B cell (primary cell): ENCODE measurements around the gene PRPSAP1. TPM values are rescaled to one million over a fixed set of nuclear protein-coding genes. Genes with fewer than 3 reads are reported as not detected.

Source experiments
- ATAC-seq: fragments of 200-7000 bp; cut with Tn5 transposase; one replicate; pipeline ENCODE4 v1.10.0; 2021; ENCODE audit warnings: low read depth, mild to moderate bottlenecking, moderate number of reproducible peaks, moderate library complexity
- CTCF ChIA-PET: fragments of 350-600 bp; sonication (Branson Sonifier 250); formaldehyde crosslinking; loops from one replicate; lab custom pipeline; 2021; ENCODE audit warnings: antibody characterized with exemption, inconsistent platforms; lab: Charles Lee
- POLR2A ChIA-PET: fragments of 350-600 bp; sonication (Branson Sonifier 250); formaldehyde crosslinking; loops from one replicate; lab custom pipeline; 2021; ENCODE audit warnings: antibody characterized with exemption; lab: Charles Lee
- DNase-seq: peaks from one replicate; pipeline ENCODE4 v3.0.0; 2013
- H2AFZ ChIP-seq: 2 replicates; pipeline ENCODE4 v1.6.1; 2012; ENCODE audit warnings: mild to moderate bottlenecking, low read depth, low read length; ENCODE audit not compliant: insufficient read depth, poor library complexity, severe bottlenecking
- H3K27ac ChIP-seq, 2 donors: 1 replicate in 1 of 2; 2 replicates in 1 of 2; pipeline ENCODE4 v1.5.1; 2012 to 2013; ENCODE audit warnings: low read length in 2 of 2, mild to moderate bottlenecking in 2 of 2, moderate library complexity in 1 of 2
- H3K27me3 ChIP-seq, 4 experiments: fragments of 200-600 bp in 1 of 4; sonication (generic) in 1 of 4; replicated peaks in 1 of 4; 1 replicate in 2 of 4; 2 replicates in 2 of 4; pipeline versions ENCODE4 v1.6.1 to v1.7.0; 2013 to 2016; ENCODE audit warnings: low read length in 3 of 4, mild to moderate bottlenecking in 2 of 4, mixed read lengths in 1 of 4, moderate library complexity in 1 of 4; ENCODE audit not compliant: insufficient read depth in 4 of 4, control insufficient read depth in 3 of 4; ENCODE audit errors: control extremely low read depth in 1 of 4
- H3K36me3 ChIP-seq, 2 experiments: replicated peaks in 1 of 2; 1 replicate in 1 of 2; 2 replicates in 1 of 2; pipeline versions ENCODE4 v1.6.1 to v1.7.1; 2013; ENCODE audit warnings: low read length in 1 of 2; ENCODE audit not compliant: insufficient read depth in 2 of 2, control insufficient read depth in 1 of 2; ENCODE audit errors: control extremely low read depth in 1 of 2, extremely low read depth in 1 of 2
- H3K4me1 ChIP-seq, 2 donors: fragments of 200-600 bp in 1 of 2; sonication (generic) in 1 of 2; 1 replicate in 1 of 2; 2 replicates in 1 of 2; pipeline versions ENCODE4 v1.5.1 to v1.6.1; 2013 to 2017; ENCODE audit warnings: low read length in 2 of 2; ENCODE audit not compliant: control insufficient read depth in 2 of 2, insufficient read depth in 2 of 2
- H3K4me2 ChIP-seq: replicated peaks from 2 replicates; pipeline ENCODE3; 2012; ENCODE audit warnings: mild to moderate bottlenecking, low read depth, low read length; ENCODE audit not compliant: poor library complexity, severe bottlenecking
- H3K4me3 ChIP-seq, 5 experiments: fragments of 200-600 bp in 1 of 5; sonication (generic) in 1 of 5; 1 replicate in 3 of 5; 2 replicates in 2 of 5; pipeline versions ENCODE4 v1.5.1 to v1.7.0; 2011 to 2016; ENCODE audit warnings: low read length in 4 of 5, mild to moderate bottlenecking in 4 of 5, low read depth in 2 of 5, control low read depth in 1 of 5, moderate library complexity in 1 of 5; ENCODE audit not compliant: insufficient read depth in 1 of 5; ENCODE audit errors: control extremely low read depth in 1 of 5, extremely low read depth in 1 of 5
- H3K79me2 ChIP-seq: fragments of 200-600 bp; sonication (generic); one replicate; pipeline ENCODE4 v1.6.0; 2016; ENCODE audit warnings: low read length; ENCODE audit not compliant: control insufficient read depth, insufficient read depth
- H3K9ac ChIP-seq: fragments of 200-600 bp; sonication (generic); 2 replicates; pipeline ENCODE4 v1.6.1; 2017; ENCODE audit warnings: mild to moderate bottlenecking, low read length, moderate library complexity
- H3K9me3 ChIP-seq, 3 donors: one replicate each; pipeline versions ENCODE4 v1.6.1 to v1.7.1; 2013; ENCODE audit warnings: low read length in 2 of 3; ENCODE audit not compliant: control insufficient read depth in 2 of 3, insufficient read depth in 1 of 3; ENCODE audit errors: control extremely low read depth in 1 of 3
- H4K20me1 ChIP-seq: 2 replicates; pipeline ENCODE4 v1.6.0; 2012; ENCODE audit warnings: mild to moderate bottlenecking, low read length; ENCODE audit not compliant: insufficient read depth, control insufficient read depth, poor library complexity, severe bottlenecking
- H3K27ac Mint-ChIP-seq: one replicate; pipeline ENCODE4 v1.8.0; 2021; ENCODE audit warnings: mixed read lengths
- H3K27me3 Mint-ChIP-seq: one replicate; pipeline ENCODE4 v1.8.0; 2021; ENCODE audit warnings: mixed read lengths
- H3K4me1 Mint-ChIP-seq: one replicate; pipeline ENCODE4 v1.8.0; 2021; ENCODE audit warnings: mixed read lengths
- H3K4me3 Mint-ChIP-seq: one replicate; pipeline ENCODE4 v1.8.0; 2021; ENCODE audit warnings: mixed read lengths
- H3K9me3 Mint-ChIP-seq: one replicate; pipeline ENCODE4 v1.8.0; 2022; ENCODE audit warnings: mixed read lengths; ENCODE audit not compliant: insufficient read depth
- EZH2 ChIP-seq: IDR thresholded peaks from 2 replicates; pipeline ENCODE4 v1.6.1; 2012; ENCODE audit warnings: borderline replicate concordance, low read depth, mild to moderate bottlenecking, moderate library complexity, low read length; ENCODE audit not compliant: insufficient read depth, poor library complexity, severe bottlenecking
- WGBS: methylation state at CpG from one replicate; pipeline ENCODE4 v1.1.5; 2013; ENCODE audit warnings: missing lambda C conversion rate; ENCODE audit not compliant: insufficient coverage; 5-methylcytosine and 5-hydroxymethylcytosine counted together
- intact Hi-C: fragments of 100-400 bp; cut with micrococcal nuclease; formaldehyde crosslinking; loops from one replicate; pipeline ENCODE4 v1.10.0; 2022
- polyA plus RNA-seq: library from polyadenylated mRNA; depleted of rRNA; stranded (reverse); fragments of >200 nt; gene quantifications from 2 replicates; pipeline ENCODE4 v1.2.3, GENCODE V29; 2012
- total RNA-seq, 2 donors: library from RNA; stranded (reverse); fragments of 120-200 nt in 1 of 2; gene quantifications; 1 replicate in 1 of 2; 2 replicates in 1 of 2; pipeline versions ENCODE4 v1.2.3 to v1.2.4, GENCODE V29; 2013 to 2022
- TF ChIP-seq, protein P1 (sequence below): fragments of 200-600 bp; IDR thresholded peaks from one replicate; pipeline ENCODE4 v1.8.0; 2022; ENCODE audit warnings: antibody characterized with exemption, mild to moderate bottlenecking

The PRPSAP1 gene
- total and polyA plus RNA-seq, 2 donors (not counting 1 experiment from before 2014, with no cell fraction given), result 45.5 to 61.4 TPM

DNA sequence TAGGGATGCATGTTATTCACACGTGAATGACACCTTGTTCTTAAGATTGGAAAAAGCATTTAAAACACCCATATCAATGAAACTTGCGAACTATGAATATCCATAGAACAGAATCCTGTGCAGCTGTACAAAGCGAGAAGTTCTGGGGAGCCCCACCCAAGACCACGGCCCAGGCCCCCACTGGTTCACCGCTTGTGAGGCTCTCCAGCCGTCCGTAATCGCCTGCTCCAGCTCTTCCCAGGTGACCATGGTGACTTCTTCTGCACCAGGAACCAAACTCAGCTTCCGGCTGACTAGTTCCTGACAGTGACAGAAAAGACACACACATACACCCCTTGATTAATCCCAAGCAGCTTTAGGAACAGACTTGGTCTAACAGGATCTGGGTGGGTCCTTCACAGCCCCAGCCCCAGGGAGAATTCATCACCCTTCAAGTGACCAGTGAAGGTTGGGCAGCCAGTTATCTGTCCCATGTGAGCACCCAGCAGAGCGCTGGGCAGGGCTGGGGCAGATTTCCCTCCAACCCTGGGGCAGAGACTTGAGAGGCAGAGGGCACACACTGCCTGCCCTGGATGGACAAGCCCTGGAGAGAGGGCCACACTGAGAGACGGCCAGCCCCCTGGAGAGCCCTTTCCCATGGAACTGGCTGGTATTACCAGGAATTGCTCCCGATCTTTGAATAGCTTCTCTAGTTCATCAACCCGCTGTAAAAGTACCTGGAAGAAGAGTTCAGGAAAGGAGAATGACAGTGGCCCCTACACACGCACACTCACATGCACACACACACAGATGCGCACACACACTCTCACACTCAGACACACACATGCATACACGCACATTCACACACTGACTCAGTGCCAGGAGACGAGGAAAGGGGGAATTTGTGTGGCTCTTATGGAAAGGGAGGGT, 49.2 kb downstream of the PRPSAP1 start:
- DNase-seq (no peak), ATAC-seq (no peak)
- Histone ChIP-seq H3K9ac (no peak overlapping the region), H2AFZ (no peak overlapping the region), H3K36me3 (no peaks in the 10 kb centered on the region), H3K4me1 (no peaks in the 10 kb centered on the region), H3K4me3 (no peak overlapping the region), H3K9me3 (no peaks in the 10 kb centered on the region), H3K4me2 (no peak overlapping the region), H3K27ac (no peak overlapping the region), H4K20me1 (no peaks in the 10 kb centered on the region), H3K79me2 (no peaks in the 10 kb centered on the region), H3K27me3 (no peaks in the 10 kb centered on the region)
- WGBS, result 92% methylated on average over 11 of the region's 17 CpGs
- Mint-ChIP-seq H3K4me1 (peaks cover 3% of the 10 kb centered on the region), H3K27me3 (peaks cover 3% of the 10 kb centered on the region), H3K4me3 (no peak overlapping the region), H3K9me3 (no peaks in the 10 kb centered on the region), H3K27ac (no peak overlapping the region)
- POLR2A ChIA-PET, result interaction anchor here (0.7 kb wide), 1 partner anchor 151 kb away, joined by 3 read pairs; no protein-coding TSS in a partner anchor
- intact Hi-C loops, result loop anchor here (5.0 kb wide), 1 partner anchor 318 kb away; no protein-coding TSS in a partner anchor
- CTCF ChIA-PET, result interaction anchor here (0.7 to 7.5 kb wide), 28 partner anchors 11 to 552 kb away, joined by 3 to 119 read pairs (median 4); partner anchors contain the start of genes AANAT and SPHK1
- TF ChIP-seq, protein P1, sequence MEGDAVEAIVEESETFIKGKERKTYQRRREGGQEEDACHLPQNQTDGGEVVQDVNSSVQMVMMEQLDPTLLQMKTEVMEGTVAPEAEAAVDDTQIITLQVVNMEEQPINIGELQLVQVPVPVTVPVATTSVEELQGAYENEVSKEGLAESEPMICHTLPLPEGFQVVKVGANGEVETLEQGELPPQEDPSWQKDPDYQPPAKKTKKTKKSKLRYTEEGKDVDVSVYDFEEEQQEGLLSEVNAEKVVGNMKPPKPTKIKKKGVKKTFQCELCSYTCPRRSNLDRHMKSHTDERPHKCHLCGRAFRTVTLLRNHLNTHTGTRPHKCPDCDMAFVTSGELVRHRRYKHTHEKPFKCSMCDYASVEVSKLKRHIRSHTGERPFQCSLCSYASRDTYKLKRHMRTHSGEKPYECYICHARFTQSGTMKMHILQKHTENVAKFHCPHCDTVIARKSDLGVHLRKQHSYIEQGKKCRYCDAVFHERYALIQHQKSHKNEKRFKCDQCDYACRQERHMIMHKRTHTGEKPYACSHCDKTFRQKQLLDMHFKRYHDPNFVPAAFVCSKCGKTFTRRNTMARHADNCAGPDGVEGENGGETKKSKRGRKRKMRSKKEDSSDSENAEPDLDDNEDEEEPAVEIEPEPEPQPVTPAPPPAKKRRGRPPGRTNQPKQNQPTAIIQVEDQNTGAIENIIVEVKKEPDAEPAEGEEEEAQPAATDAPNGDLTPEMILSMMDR, result no peak
- TF ChIP-seq EZH2, result no peak

DNA sequence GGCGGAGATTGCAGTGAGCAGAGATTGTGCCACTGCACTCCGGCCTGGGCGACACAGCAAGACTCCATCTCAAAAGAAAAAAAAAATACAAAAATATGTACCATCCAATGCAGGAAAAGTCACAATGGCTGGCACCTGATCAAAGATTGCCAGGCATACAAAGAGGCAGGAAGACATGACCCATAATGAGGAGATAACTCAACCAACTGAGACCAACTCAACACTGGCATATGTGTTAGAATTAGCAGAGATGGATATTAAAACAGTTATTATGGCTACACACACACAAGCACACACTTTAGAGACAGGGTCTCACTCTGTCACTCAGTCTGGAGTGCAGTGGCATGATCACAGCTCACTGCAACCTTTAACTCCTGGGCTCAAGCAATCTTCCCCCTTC, 56.3 kb downstream of the PRPSAP1 start:
- Histone ChIP-seq H3K27me3 (no peaks in the 10 kb centered on the region), H3K9me3 (no peaks in the 10 kb centered on the region), H3K36me3 (no peaks in the 10 kb centered on the region), H3K4me3 (no peak overlapping the region), H3K9ac (no peak overlapping the region), H3K4me1 (no peaks in the 10 kb centered on the region), H3K79me2 (no peaks in the 10 kb centered on the region), H4K20me1 (no peaks in the 10 kb centered on the region), H3K4me2 (no peak overlapping the region), H3K27ac (no peak overlapping the region), H2AFZ (no peak overlapping the region)
- ATAC-seq (no peak), DNase-seq (no peak)
- POLR2A ChIA-PET, result no interaction called here
- intact Hi-C loops, result no loop called here
- no CpG with 5 or more reads among the region's 3 CpGs for WGBS
- no peaks in the 10 kb centered on the region for H3K9me3 Mint-ChIP-seq
- no peak overlapping the region for H3K4me3 Mint-ChIP-seq
- no peaks in the 10 kb centered on the region for H3K27me3 Mint-ChIP-seq
- CTCF ChIA-PET, result interaction anchor here (1.0 to 6.6 kb wide), 8 partner anchors 16 to 327 kb away, joined by 3 to 59 read pairs (median 6); no protein-coding TSS in a partner anchor
- H3K4me1 Mint-ChIP-seq, result no peaks in the 10 kb centered on the region
- no peak overlapping the region for H3K27ac Mint-ChIP-seq
- TF ChIP-seq, protein P1, result no peak
- no peak for TF ChIP-seq EZH2
